GM12891 (cell line): Measurements from ENCODE around the gene RABL6.

Experiments
- POLR2A ChIP-seq: IDR thresholded peaks from 2 replicates; pipeline ENCODE4 v1.6.1; 2011; ENCODE audit warnings: low read depth, low read length, control low read depth
- POLR2AphosphoS5 ChIP-seq: IDR thresholded peaks from 2 replicates; pipeline ENCODE4 v1.6.1; 2011; ENCODE audit warnings: low read depth, low read length, control low read depth
- SPI1 ChIP-seq: IDR thresholded peaks from 2 replicates; pipeline ENCODE4 v1.6.1; 2011; ENCODE audit warnings: low read depth, low read length, control low read depth
- TAF1 ChIP-seq: IDR thresholded peaks from 2 replicates; pipeline ENCODE4 v1.6.1; 2011; ENCODE audit warnings: low read depth, low read length, control low read depth

DNA sequence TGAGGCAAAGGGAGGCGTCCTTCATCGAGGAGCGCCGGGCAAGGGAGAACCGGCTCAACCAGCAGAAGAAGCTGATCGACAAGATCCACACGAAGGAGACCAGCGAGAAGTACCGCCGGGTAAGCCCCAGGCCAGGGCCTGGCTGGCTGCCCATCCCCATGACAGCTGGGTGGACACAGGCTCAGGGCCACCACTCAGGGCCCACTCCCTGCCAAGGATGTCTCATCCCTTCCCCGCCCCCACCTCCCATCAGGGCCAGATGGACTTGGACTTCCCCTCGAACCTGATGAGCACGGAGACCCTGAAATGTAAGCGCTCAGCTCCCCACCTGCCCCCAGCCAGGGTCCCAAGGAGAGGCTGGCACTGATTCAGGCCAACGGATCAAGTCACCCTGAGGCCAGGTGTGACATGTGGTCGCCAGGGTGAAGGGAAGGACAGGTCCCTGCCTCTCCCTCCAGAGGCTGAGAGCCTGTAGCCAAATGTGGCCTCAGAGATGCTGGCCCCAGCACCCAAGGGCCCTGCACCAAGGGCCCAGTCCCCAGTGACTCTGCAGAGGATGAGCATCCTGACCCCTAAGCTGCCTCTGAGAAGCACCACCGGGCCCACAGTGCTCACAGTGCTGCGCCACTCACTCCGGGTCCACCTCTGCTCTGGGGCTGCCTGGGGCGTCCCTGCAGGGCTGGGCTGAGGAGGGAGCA, 3.1 kb upstream of the RABL6 start:
- no peak for TF ChIP-seq TAF1
- no peak for TF ChIP-seq POLR2A
- no peak for TF ChIP-seq POLR2AphosphoS5
- no peak for TF ChIP-seq SPI1
